SU-DHL-6 (cell line): ENCODE results near the gene TBC1D5.

ENCODE experiments used
- H2AFZ ChIP-seq: fragments of 200-600 bp; sonication (generic); 2 replicates; pipeline ENCODE4 v1.6.1; 2014; ENCODE audit warnings: low read depth, mild to moderate bottlenecking, moderate library complexity, mixed read lengths, antibody characterized with exemption, low read length; ENCODE audit not compliant: severe bottlenecking
- H3F3A ChIP-seq: fragments of 200-600 bp; shearing (Covaris generic); 2 replicates; pipeline ENCODE4 v1.6.0; 2016; ENCODE audit warnings: antibody characterized with exemption, mild to moderate bottlenecking; ENCODE audit not compliant: insufficient read depth
- H3K27ac ChIP-seq: fragments of 200-600 bp; sonication (generic); 2 replicates; pipeline ENCODE4 v1.5.1; 2016; ENCODE audit warnings: low read depth, mild to moderate bottlenecking, low read length, moderate library complexity, mixed read lengths
- H3K27me3 ChIP-seq: fragments of 200-600 bp; sonication (generic), shearing (Covaris generic); 2 replicates; pipeline ENCODE4 v1.6.0; 2014; ENCODE audit warnings: mild to moderate bottlenecking, low read length
- H3K36me3 ChIP-seq: fragments of 200-600 bp; sonication (generic); 2 replicates; pipeline ENCODE4 v1.6.1; 2014; ENCODE audit warnings: mild to moderate bottlenecking, low read length, mixed read lengths
- H3K4me2 ChIP-seq: fragments of 300-600, 200-600 bp; shearing (Covaris generic), sonication (generic); 2 replicates; pipeline ENCODE4 v1.6.0; 2014; ENCODE audit warnings: low read length, low read depth, mild to moderate bottlenecking; ENCODE audit not compliant: poor library complexity, severe bottlenecking
- H3K4me3 ChIP-seq: fragments of 200-600 bp; sonication (generic); 2 replicates; pipeline ENCODE4 v1.5.1; 2014; ENCODE audit warnings: antibody characterized with exemption, low read length, mild to moderate bottlenecking, mixed read lengths; ENCODE audit not compliant: insufficient read depth, poor library complexity, severe bottlenecking
- H3K79me2 ChIP-seq: fragments of 200-600 bp; sonication (generic); 2 replicates; pipeline ENCODE4 v1.6.1; 2014; ENCODE audit warnings: mild to moderate bottlenecking, low read length, moderate library complexity; ENCODE audit not compliant: insufficient read depth
- H3K9ac ChIP-seq: fragments of 200-600 bp; sonication (generic); 2 replicates; pipeline ENCODE4 v1.7.0; 2014; ENCODE audit warnings: mild to moderate bottlenecking, low read length
- H3K9me2 ChIP-seq: fragments of 200-600 bp; sonication (generic); replicated peaks from 2 replicates; pipeline ENCODE4 v1.6.1; 2014; ENCODE audit warnings: low read length; ENCODE audit not compliant: insufficient read depth
- H3K9me3 ChIP-seq: fragments of 200-600 bp; sonication (generic); 2 replicates; pipeline ENCODE4 v1.6.1; 2014; ENCODE audit warnings: low read length, mixed read lengths; ENCODE audit not compliant: insufficient read depth
- H4K20me1 ChIP-seq: fragments of 200-600 bp; sonication (generic); 2 replicates; pipeline ENCODE4 v1.6.1; 2014; ENCODE audit warnings: low read depth, mild to moderate bottlenecking, antibody characterized with exemption, low read length, moderate library complexity, mixed read lengths
- CTCF ChIP-seq: fragments of 200-600 bp; sonication (generic); IDR thresholded peaks from one replicate; pipeline ENCODE4 v1.5.1; 2017; ENCODE audit warnings: antibody characterized with exemption, mild to moderate bottlenecking, low read length, moderate library complexity; ENCODE audit not compliant: insufficient read depth, poor library complexity, severe bottlenecking
- EZH2phosphoT487 ChIP-seq: fragments of 200-600 bp; sonication (generic), shearing (Covaris generic); conservative IDR thresholded peaks from 2 replicates; pipeline ENCODE4 v1.6.1; 2018; ENCODE audit warnings: mild to moderate bottlenecking, antibody characterized with exemption, low read length, moderate library complexity, mixed read lengths

The TBC1D5 gene

GRCh38 chr3:17239417-17239816 lies 503.0 kb downstream of the TBC1D5 start:
- H3K36me3 ChIP-seq: no peaks in the 10 kb centered on the region
- no peaks in the 10 kb centered on the region for H3K9me3 ChIP-seq
- H3K9me2 ChIP-seq: no peaks in the 10 kb centered on the region
- H3F3A ChIP-seq: no peaks in the 10 kb centered on the region
- no peak overlapping the region for H3K9ac ChIP-seq
- no peak overlapping the region for H2AFZ ChIP-seq
- no peak overlapping the region for H3K4me3 ChIP-seq
- no peak overlapping the region for H3K4me2 ChIP-seq
- H3K79me2 ChIP-seq: no peaks in the 10 kb centered on the region
- TF ChIP-seq CTCF (no peak), EZH2phosphoT487 (no peak)
- no peak overlapping the region for H3K27ac ChIP-seq
- H3K27me3 ChIP-seq: no peaks in the 10 kb centered on the region
- H4K20me1 ChIP-seq: no peaks in the 10 kb centered on the region

GRCh38 chr3:17238023-17238422 lies 504.4 kb downstream of the TBC1D5 start:
- Histone ChIP-seq H4K20me1 (no peaks in the 10 kb centered on the region), H3K9ac (no peak overlapping the region), H3K36me3 (no peaks in the 10 kb centered on the region)

GRCh38 chr3:17235310-17235709 lies 507.1 kb downstream of the TBC1D5 start:
- no peak overlapping the region for H3K4me2 ChIP-seq
- no peaks in the 10 kb centered on the region for H3K36me3 ChIP-seq
- no peak overlapping the region for H3K4me3 ChIP-seq
- no peak overlapping the region for H3K9ac ChIP-seq
- no peaks in the 10 kb centered on the region for H3F3A ChIP-seq
- no peaks in the 10 kb centered on the region for H3K9me3 ChIP-seq
- H3K79me2 ChIP-seq: no peaks in the 10 kb centered on the region
- no peaks in the 10 kb centered on the region for H4K20me1 ChIP-seq
- H3K9me2 ChIP-seq: no peaks in the 10 kb centered on the region
- no peaks in the 10 kb centered on the region for H3K27me3 ChIP-seq
- no peak overlapping the region for H2AFZ ChIP-seq
- H3K27ac ChIP-seq: no peak overlapping the region
- no peak for TF ChIP-seq CTCF
- TF ChIP-seq EZH2phosphoT487: no peak

More at GRCh38 chr3:17238023-17238422, 504.4 kb downstream of the TBC1D5 start:
- Histone ChIP-seq H3K4me2 (no peak overlapping the region), H3K9me2 (no peaks in the 10 kb centered on the region), H3K9me3 (no peaks in the 10 kb centered on the region), H3F3A (no peaks in the 10 kb centered on the region), H3K79me2 (no peaks in the 10 kb centered on the region), H3K27ac (no peak overlapping the region), H2AFZ (no peak overlapping the region), H3K4me3 (no peak overlapping the region), H3K27me3 (no peaks in the 10 kb centered on the region)
- TF ChIP-seq CTCF (no peak), EZH2phosphoT487 (no peak)
